Esophagus muscularis mucosa (tissue), 4 donors: ENCODE measurements around the gene CD36.

Source experiments
- CTCF ChIP-seq, 3 experiments: fragments of 200-600 bp in 2 of 3; fragments of 450-650 bp in 1 of 3; sonication (generic) in 2 of 3; IDR thresholded peaks; one replicate each; pipeline ENCODE4 v1.5.1; 2017 to 2019; ENCODE audit warnings: antibody characterized with exemption in 3 of 3, mild to moderate bottlenecking in 2 of 3, moderate library complexity in 1 of 3
- EP300 ChIP-seq: sonication (generic); formaldehyde crosslinking; IDR thresholded peaks from one replicate; pipeline ENCODE4 v1.6.1; 2017; ENCODE audit warnings: antibody characterized with exemption
- POLR2A ChIP-seq: fragments of 450-650 bp; IDR thresholded peaks from one replicate; pipeline ENCODE4 v1.6.1; 2017; ENCODE audit warnings: antibody characterized with exemption, moderate library complexity, mild to moderate bottlenecking, low read depth

GRCh38 chr7:80637454-80637853, 988 bp upstream of the CD36 start:
- TF ChIP-seq POLR2A (no peak), CTCF (IDR thresholded peaks at IDR 0.05) (no peak), EP300 (no peak)
